PC-3 (cell line): Measurements from ENCODE around the gene ACAD10. TPM values are rescaled to one million over a fixed set of nuclear protein-coding genes. Genes with fewer than 3 reads are reported as not detected.

ENCODE experiments used
- ATAC-seq: fragments of 200-7000 bp; cut with Tn5 transposase; 2 replicates; pipeline ENCODE4 v1.9.1; 2020; ENCODE audit warnings: mild to moderate bottlenecking, moderate library complexity
- BruUV-seq: library from RNA; stranded (reverse); fragments of 400-500 nt; replicated peaks from 2 replicates; lab custom pipeline; 2021; lab: Mats Ljungman, UMichigan
- CTCF ChIA-PET: fragments of 300-600 bp; sonication (Branson Sonifier 250); formaldehyde crosslinking; loops from one replicate; lab custom pipeline; 2022; ENCODE audit warnings: antibody characterized with exemption; lab: Charles Lee
- POLR2A ChIA-PET: fragments of 300-600 bp; sonication (Branson Sonifier 250); formaldehyde crosslinking; loops from one replicate; lab custom pipeline; 2022; ENCODE audit warnings: antibody characterized with exemption; ENCODE audit not compliant: unreplicated experiment; lab: Charles Lee
- DNase-seq: peaks from one replicate; pipeline ENCODE4 v3.0.0-alpha.2; 2015
- H2AFZ ChIP-seq: fragments of 300-600 bp; sonication (generic); 2 replicates; pipeline ENCODE4 v1.6.0; 2016; ENCODE audit warnings: antibody characterized with exemption, low read length
- H3F3A ChIP-seq: fragments of 300-600 bp; sonication (generic); one replicate; pipeline ENCODE4 v1.6.0; 2017; ENCODE audit warnings: antibody characterized with exemption, low read length, control low read depth, mild to moderate bottlenecking; ENCODE audit not compliant: unreplicated experiment
- H3K27ac ChIP-seq: fragments of 300-600 bp; sonication (generic); 2 replicates; pipeline ENCODE4 v1.5.1; 2016; ENCODE audit warnings: mild to moderate bottlenecking, low read length
- H3K27me3 ChIP-seq: fragments of 300-600 bp; sonication (generic); 2 replicates; pipeline ENCODE4 v1.6.1; 2016; ENCODE audit warnings: low read length, mixed read lengths
- H3K36me3 ChIP-seq: fragments of 300-600 bp; sonication (generic); 2 replicates; pipeline ENCODE4 v1.6.1; 2016; ENCODE audit warnings: low read depth, mixed run types, low read length, mixed read lengths
- H3K4me1 ChIP-seq: fragments of 300-600 bp; sonication (generic); 2 replicates; pipeline ENCODE4 v1.5.1; 2016; ENCODE audit warnings: low read length; ENCODE audit not compliant: insufficient read depth
- H3K4me2 ChIP-seq: fragments of 300-600 bp; sonication (generic); 2 replicates; pipeline ENCODE4 v1.6.0; 2016; ENCODE audit warnings: low read length
- H3K4me3 ChIP-seq: fragments of 300-600 bp; sonication (generic); 2 replicates; pipeline ENCODE4 v1.5.1; 2016; ENCODE audit warnings: mild to moderate bottlenecking, low read length, mixed read lengths
- H3K79me2 ChIP-seq: fragments of 300-600 bp; sonication (generic); 2 replicates; pipeline ENCODE4 v1.6.1; 2017; ENCODE audit warnings: low read length, mixed read lengths
- H3K9ac ChIP-seq: fragments of 300-600 bp; sonication (generic); 2 replicates; pipeline ENCODE4 v1.6.0; 2016; ENCODE audit warnings: mild to moderate bottlenecking, low read length
- H3K9me2 ChIP-seq: fragments of 300-600 bp; sonication (generic); replicated peaks from 2 replicates; pipeline ENCODE4 v1.6.1; 2016; ENCODE audit warnings: mixed run types, low read length, mixed read lengths
- H3K9me3 ChIP-seq: fragments of 300-600 bp; sonication (generic); 2 replicates; pipeline ENCODE4 v1.6.1; 2016; ENCODE audit warnings: low read length, mixed read lengths
- H4K20me1 ChIP-seq: fragments of 300-600 bp; sonication (generic); 2 replicates; pipeline ENCODE4 v1.6.1; 2016; ENCODE audit warnings: low read length, mixed read lengths
- CTCF ChIP-seq: fragments of 300-600 bp; sonication (generic); conservative IDR thresholded peaks from 2 replicates; pipeline ENCODE4 v1.5.1; 2017; ENCODE audit warnings: antibody characterized with exemption, low read depth, mild to moderate bottlenecking, low read length
- EZH2 ChIP-seq: fragments of 300-600 bp; sonication (generic); IDR thresholded peaks from one replicate; pipeline ENCODE4 v1.6.1; 2017; ENCODE audit warnings: antibody characterized with exemption, mild to moderate bottlenecking, low read length; ENCODE audit not compliant: unreplicated experiment
- EZH2phosphoT487 ChIP-seq: fragments of 300-600 bp; sonication (generic); IDR thresholded peaks from 2 replicates; pipeline ENCODE4 v1.6.1; 2018; ENCODE audit warnings: mild to moderate bottlenecking, antibody characterized with exemption, low read length, borderline replicate concordance
- intact Hi-C: fragments of 100-400 bp; cut with micrococcal nuclease; formaldehyde crosslinking; loops from 2 replicates; pipeline ENCODE4 v1.9.0; 2023
- total RNA-seq: library from RNA; depleted of rRNA; stranded (reverse); fragments of >200 nt; gene quantifications from 2 replicates; pipeline ENCODE4 v1.2.3, GENCODE V29; 2014

Gene ACAD10
- total RNA-seq, 1 experiment from 2014 or later = 27.4 TPM

GRCh38 chr12:111687952-111688351 lies 2.1 kb downstream of the ACAD10 start:
- H3K9me2 ChIP-seq = no peaks in the 10 kb centered on the region
- H3K4me3 ChIP-seq = no peak overlapping the region
- H3F3A ChIP-seq = no peaks in the 10 kb centered on the region
- H3K27me3 ChIP-seq = no peaks in the 10 kb centered on the region
- peaks cover 46% of the 10 kb centered on the region for H3K79me2 ChIP-seq
- H3K9me3 ChIP-seq = no peaks in the 10 kb centered on the region
- H3K4me2 ChIP-seq = no peak overlapping the region
- no peak for ATAC-seq
- peaks cover 8% of the 10 kb centered on the region for H3K36me3 ChIP-seq
- POLR2A ChIA-PET = no interaction called here
- CTCF ChIA-PET = no interaction called here
- TF ChIP-seq EZH2 (no peak), CTCF (no peak), EZH2phosphoT487 (no peak)
- no peak overlapping the region for H3K27ac ChIP-seq
- no peak overlapping the region for H3K9ac ChIP-seq
- no peak overlapping the region for H2AFZ ChIP-seq
- peaks cover 16% of the 10 kb centered on the region for H3K4me1 ChIP-seq
- H4K20me1 ChIP-seq = no peaks in the 10 kb centered on the region
- DNase-seq = no peak
- no TSS peak for BruUV-seq
- intact Hi-C loops = loop anchor here (1.0 kb wide), 1 partner anchor 125 kb away; no protein-coding TSS in a partner anchor

DNA sequence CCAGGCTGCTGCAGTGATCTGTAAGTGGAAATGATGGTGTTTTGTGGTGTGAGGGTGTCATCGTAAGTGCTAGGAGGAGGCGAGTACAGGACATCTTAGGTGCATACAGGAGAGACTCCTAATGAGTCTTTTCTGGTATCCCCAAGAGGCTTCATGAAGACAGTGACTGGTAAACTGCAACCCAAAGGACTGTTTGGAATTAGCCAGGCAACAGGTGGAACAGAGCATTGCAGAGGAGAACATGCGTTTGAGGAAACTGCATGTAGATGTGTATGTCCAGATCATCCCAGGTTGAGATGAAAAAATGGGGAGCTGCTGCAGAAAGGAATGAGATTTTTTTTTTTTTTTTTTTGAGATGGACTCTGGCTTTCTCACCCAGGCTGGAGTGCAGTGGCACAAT lies 5.4 kb downstream of the ACAD10 start:
- Histone ChIP-seq H3K27ac (no peak overlapping the region), H3K9ac (no peak overlapping the region), H3K79me2 (peaks cover 15% of the 10 kb centered on the region), H3F3A (no peaks in the 10 kb centered on the region), H3K9me2 (no peaks in the 10 kb centered on the region), H4K20me1 (no peaks in the 10 kb centered on the region), H3K4me2 (no peak overlapping the region), H3K4me1 (peaks cover 6% of the 10 kb centered on the region), H3K9me3 (no peaks in the 10 kb centered on the region), H3K36me3 (peaks cover 12% of the 10 kb centered on the region), H3K27me3 (no peaks in the 10 kb centered on the region), H3K4me3 (no peak overlapping the region), H2AFZ (no peak overlapping the region)
- no TSS peak for BruUV-seq
- ChIA-PET POLR2A (no interaction called here), CTCF (no interaction called here)
- intact Hi-C loops = no loop called here
- ATAC-seq (no peak), DNase-seq (no peak)
- TF ChIP-seq EZH2phosphoT487 = no peak
- no peak for TF ChIP-seq EZH2
- no peak for TF ChIP-seq CTCF

- POLR2A ChIA-PET = no interaction called here
- no peak overlapping the region for H3K27ac ChIP-seq
- TF ChIP-seq EZH2phosphoT487 (no peak), CTCF (peak; percentile 66)
- H3K36me3 ChIP-seq = peaks cover 12% of the 10 kb centered on the region
- no peak overlapping the region for H3K4me3 ChIP-seq
- intact Hi-C loops = no loop called here
- CTCF ChIA-PET = interaction anchor here (0.5 to 1.1 kb wide), 5 partner anchors 55 to 182 kb away, joined by 3 to 6 read pairs (median 3); no protein-coding TSS in a partner anchor
- no peaks in the 10 kb centered on the region for H3F3A ChIP-seq
- DNase-seq (peak; percentile 29), ATAC-seq (peak; percentile 66)
- H3K4me1 ChIP-seq = no peaks in the 10 kb centered on the region
- no TSS peak for BruUV-seq
- no peaks in the 10 kb centered on the region for H3K9me2 ChIP-seq
- no peak overlapping the region for H3K9ac ChIP-seq
- H3K27me3 ChIP-seq = no peaks in the 10 kb centered on the region
- H4K20me1 ChIP-seq = no peaks in the 10 kb centered on the region
- H3K4me2 ChIP-seq = no peak overlapping the region
- no peak overlapping the region for H2AFZ ChIP-seq
- 0 out of 2 replicates have a peak, but pooled peaks cover under 1% of the 10 kb centered on the region for H3K79me2 ChIP-seq
- no peaks in the 10 kb centered on the region for H3K9me3 ChIP-seq
Measured at GRCh38 chr12:111692575-111693210, 6.8 kb downstream of the ACAD10 start.
